ENCODE results near the gene TECPR2. TPM values are rescaled to one million over a fixed set of nuclear protein-coding genes. Genes with fewer than 3 reads are reported as not detected.

The TECPR2 gene
- total and polyA plus RNA-seq, 10 of the 15 experiments (the other 5 are each of a cell fraction or from before 2014, with no cell fraction given): 0.15 to 10.0 (median 3.0) TPM

GRCh38 chr14:102377696-102378095 is 15.0 kb downstream of the TECPR2 start (continued):
- TF ChIP-seq SPI1 (IDR thresholded peaks at IDR 0.05; ENCODE audit: borderline replicate concordance, insufficient read depth, low read depth, low read length): no peak
- TF ChIP-seq, protein P1, sequence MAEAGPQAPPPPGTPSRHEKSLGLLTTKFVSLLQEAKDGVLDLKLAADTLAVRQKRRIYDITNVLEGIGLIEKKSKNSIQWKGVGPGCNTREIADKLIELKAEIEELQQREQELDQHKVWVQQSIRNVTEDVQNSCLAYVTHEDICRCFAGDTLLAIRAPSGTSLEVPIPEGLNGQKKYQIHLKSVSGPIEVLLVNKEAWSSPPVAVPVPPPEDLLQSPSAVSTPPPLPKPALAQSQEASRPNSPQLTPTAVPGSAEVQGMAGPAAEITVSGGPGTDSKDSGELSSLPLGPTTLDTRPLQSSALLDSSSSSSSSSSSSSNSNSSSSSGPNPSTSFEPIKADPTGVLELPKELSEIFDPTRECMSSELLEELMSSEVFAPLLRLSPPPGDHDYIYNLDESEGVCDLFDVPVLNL (IDR thresholded peaks at IDR 0.05; ENCODE audit: low read depth, low read length): no peak
- TF ChIP-seq BHLHE40 (IDR thresholded peaks at IDR 0.05; ENCODE audit: borderline replicate concordance in 1 of 2, low read depth in 2 of 2, low read length in 1 of 2): no peak
- TF ChIP-seq FOS (IDR thresholded peaks at IDR 0.05; ENCODE audit: borderline replicate concordance, extremely low read depth, insufficient read length): no peak

DNA sequence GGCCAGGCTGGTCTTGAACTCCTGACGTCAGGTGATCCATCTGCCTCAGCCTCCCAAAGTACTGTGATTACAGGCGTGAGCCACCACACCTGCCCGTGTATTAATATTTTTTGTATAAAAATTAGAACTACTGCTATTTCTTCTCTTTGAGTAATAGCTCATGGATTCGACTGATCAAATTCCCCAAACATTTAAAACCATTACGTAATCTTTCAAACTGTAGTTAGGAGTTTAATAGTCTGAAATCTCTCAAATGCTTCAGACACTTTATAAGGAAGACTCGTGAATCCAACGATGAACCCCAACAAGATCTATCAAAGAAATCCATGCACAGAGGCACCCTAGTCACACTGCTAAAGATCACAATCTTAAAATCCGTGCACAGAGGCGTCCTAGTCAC is 16.1 kb downstream of the TECPR2 start:
- no TSS peak for BruUV-seq (replicated peaks)
- no peaks in the 10 kb centered on the region for H4K20me1 ChIP-seq (ENCODE audit: control insufficient read depth, insufficient read depth)
- TF ChIP-seq IKZF2 (IDR thresholded peaks at IDR 0.05) (no peak), MTA2 (IDR thresholded peaks at IDR 0.05; ENCODE audit: low read depth) (no peak), HCFC1 (IDR thresholded peaks at IDR 0.05; ENCODE audit: low read length) (no peak), PBX3 (IDR thresholded peaks at IDR 0.05; ENCODE audit: insufficient replicate concordance, low read depth, low read length) (no peak), ELK1 (IDR thresholded peaks at IDR 0.05; ENCODE audit: low read depth, low read length) (no peak), ZZZ3 (IDR thresholded peaks at IDR 0.05; ENCODE audit: control insufficient read depth, insufficient read length, low read depth) (no peak), SPI1 (IDR thresholded peaks at IDR 0.05; ENCODE audit: borderline replicate concordance, insufficient read depth, low read depth, low read length) (no peak), BACH1 (IDR thresholded peaks at IDR 0.05; ENCODE audit: borderline replicate concordance) (no peak), BMI1 (IDR thresholded peaks at IDR 0.05; ENCODE audit: borderline replicate concordance) (no peak)
- TF ChIP-seq, protein P2, sequence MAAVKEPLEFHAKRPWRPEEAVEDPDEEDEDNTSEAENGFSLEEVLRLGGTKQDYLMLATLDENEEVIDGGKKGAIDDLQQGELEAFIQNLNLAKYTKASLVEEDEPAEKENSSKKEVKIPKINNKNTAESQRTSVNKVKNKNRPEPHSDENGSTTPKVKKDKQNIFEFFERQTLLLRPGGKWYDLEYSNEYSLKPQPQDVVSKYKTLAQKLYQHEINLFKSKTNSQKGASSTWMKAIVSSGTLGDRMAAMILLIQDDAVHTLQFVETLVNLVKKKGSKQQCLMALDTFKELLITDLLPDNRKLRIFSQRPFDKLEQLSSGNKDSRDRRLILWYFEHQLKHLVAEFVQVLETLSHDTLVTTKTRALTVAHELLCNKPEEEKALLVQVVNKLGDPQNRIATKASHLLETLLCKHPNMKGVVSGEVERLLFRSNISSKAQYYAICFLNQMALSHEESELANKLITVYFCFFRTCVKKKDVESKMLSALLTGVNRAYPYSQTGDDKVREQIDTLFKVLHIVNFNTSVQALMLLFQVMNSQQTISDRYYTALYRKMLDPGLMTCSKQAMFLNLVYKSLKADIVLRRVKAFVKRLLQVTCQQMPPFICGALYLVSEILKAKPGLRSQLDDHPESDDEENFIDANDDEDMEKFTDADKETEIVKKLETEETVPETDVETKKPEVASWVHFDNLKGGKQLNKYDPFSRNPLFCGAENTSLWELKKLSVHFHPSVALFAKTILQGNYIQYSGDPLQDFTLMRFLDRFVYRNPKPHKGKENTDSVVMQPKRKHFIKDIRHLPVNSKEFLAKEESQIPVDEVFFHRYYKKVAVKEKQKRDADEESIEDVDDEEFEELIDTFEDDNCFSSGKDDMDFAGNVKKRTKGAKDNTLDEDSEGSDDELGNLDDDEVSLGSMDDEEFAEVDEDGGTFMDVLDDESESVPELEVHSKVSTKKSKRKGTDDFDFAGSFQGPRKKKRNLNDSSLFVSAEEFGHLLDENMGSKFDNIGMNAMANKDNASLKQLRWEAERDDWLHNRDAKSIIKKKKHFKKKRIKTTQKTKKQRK (IDR thresholded peaks at IDR 0.05; ENCODE audit: low read depth, low read length): no peak
- TF ChIP-seq, protein P3, sequence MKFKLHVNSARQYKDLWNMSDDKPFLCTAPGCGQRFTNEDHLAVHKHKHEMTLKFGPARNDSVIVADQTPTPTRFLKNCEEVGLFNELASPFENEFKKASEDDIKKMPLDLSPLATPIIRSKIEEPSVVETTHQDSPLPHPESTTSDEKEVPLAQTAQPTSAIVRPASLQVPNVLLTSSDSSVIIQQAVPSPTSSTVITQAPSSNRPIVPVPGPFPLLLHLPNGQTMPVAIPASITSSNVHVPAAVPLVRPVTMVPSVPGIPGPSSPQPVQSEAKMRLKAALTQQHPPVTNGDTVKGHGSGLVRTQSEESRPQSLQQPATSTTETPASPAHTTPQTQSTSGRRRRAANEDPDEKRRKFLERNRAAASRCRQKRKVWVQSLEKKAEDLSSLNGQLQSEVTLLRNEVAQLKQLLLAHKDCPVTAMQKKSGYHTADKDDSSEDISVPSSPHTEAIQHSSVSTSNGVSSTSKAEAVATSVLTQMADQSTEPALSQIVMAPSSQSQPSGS (IDR thresholded peaks at IDR 0.05; ENCODE audit: low read length): no peak
- ChIA-PET CTCF (no interaction called here), POLR2A (no interaction called here), RAD21 (ENCODE audit: unreplicated experiment) (no interaction called here), SMC1A (ENCODE audit: uncharacterized antibody, unreplicated experiment) (no interaction called here)
- no peak for DNase-seq (ENCODE audit: low read depth, low spot score)
- no peaks in the 10 kb centered on the region for H3K9me3 ChIP-seq (replicated peaks; ENCODE audit: control insufficient read depth, insufficient read depth, low read length)
- 98% methylated on average over 9 of the region's 9 CpGs for WGBS (ENCODE audit: insufficient coverage, insufficient replicate concordance, low lambda C conversion rate, missing lambda C conversion rate)
- peaks cover 0 to 7% of the 10 kb centered on the region in 2 experiments; a peak in 1 of 4 replicates for H3K36me3 ChIP-seq (ENCODE audit: control insufficient read depth in 2 of 2, insufficient read depth in 2 of 2, low read length in 1 of 2)
- H3K79me2 ChIP-seq (ENCODE audit: control insufficient read depth, insufficient read depth, low read length): no peaks in the 10 kb centered on the region
- H3K4me3 ChIP-seq: no peak overlapping the region
- ATAC-seq: no peak
- H3K27ac ChIP-seq (ENCODE audit: control insufficient read depth, insufficient read depth): no peak overlapping the region
- H3K9ac ChIP-seq (ENCODE audit: control insufficient read depth, insufficient read depth, low read length): no peak overlapping the region
- H3K27me3 ChIP-seq (replicated peaks in 1 of 2; ENCODE audit: control insufficient read depth in 2 of 2, insufficient read depth in 2 of 2, low read length in 1 of 2): no peaks in the 10 kb centered on the region
- in situ Hi-C loops (cut with MboI): no loop called here
- H3K4me2 ChIP-seq (ENCODE audit: control insufficient read depth, insufficient read depth): no peak overlapping the region
- peaks cover 18% of the 10 kb centered on the region for H3K4me1 ChIP-seq (ENCODE audit: control insufficient read depth, insufficient read depth, low read length)
- intact Hi-C loops (cut with micrococcal nuclease; ENCODE audit: unreplicated experiment): no loop called here
- no peak for FAIRE-seq
- no peak overlapping the region for H2AFZ ChIP-seq (ENCODE audit: control insufficient read depth, low read depth, low read length)

Data from GM12878 (cell line).